ENCODE results near the gene OPCML.

The OPCML gene

GRCh38 chr11:132658004-132658403 lies 874.3 kb downstream of the OPCML start:
- no peak for TF ChIP-seq CTCF (IDR thresholded peaks at IDR 0.05; ENCODE audit: low read depth, low read length, missing control alignments)
- H3K36me3 ChIP-seq (replicated peaks): no peaks in the 10 kb centered on the region
- no peaks in the 10 kb centered on the region for H3K27me3 ChIP-seq (replicated peaks)
- no peak for DNase-seq
- H3K4me3 ChIP-seq (ENCODE audit: low read depth, low read length): no peak overlapping the region
- no peak overlapping the region for H3K27ac ChIP-seq
- in situ Hi-C loops (cut with HindIII; ENCODE audit: low pct_ligation_motif_present, low sequenced_read_pairs): no loop called here

- no peaks in the 10 kb centered on the region for H3K36me3 ChIP-seq (replicated peaks)
- H3K27me3 ChIP-seq (replicated peaks): no peaks in the 10 kb centered on the region
- in situ Hi-C loops (cut with HindIII; ENCODE audit: low pct_ligation_motif_present, low sequenced_read_pairs): no loop called here
- DNase-seq: no peak
- no peak for TF ChIP-seq CTCF (IDR thresholded peaks at IDR 0.05; ENCODE audit: low read depth, low read length, missing control alignments)
- H3K27ac ChIP-seq: no peak overlapping the region
- H3K4me3 ChIP-seq (ENCODE audit: low read depth, low read length): no peak overlapping the region
These were observed 877.0 kb downstream of the OPCML start for GRCh38 chr11:132655187-132655855.

GRCh38 chr11:132653237-132653636 lies 879.1 kb downstream of the OPCML start:
- no peaks in the 10 kb centered on the region for H3K27me3 ChIP-seq (replicated peaks)
- no peak for TF ChIP-seq CTCF (IDR thresholded peaks at IDR 0.05; ENCODE audit: low read depth, low read length, missing control alignments)
- no peak for DNase-seq
- H3K4me3 ChIP-seq (ENCODE audit: low read depth, low read length): no peak overlapping the region
- H3K27ac ChIP-seq: no peak overlapping the region
- in situ Hi-C loops (cut with HindIII; ENCODE audit: low pct_ligation_motif_present, low sequenced_read_pairs): no loop called here
- no peaks in the 10 kb centered on the region for H3K36me3 ChIP-seq (replicated peaks)

- in situ Hi-C loops (cut with HindIII; ENCODE audit: low pct_ligation_motif_present, low sequenced_read_pairs): no loop called here
- Histone ChIP-seq H3K27ac (no peak overlapping the region), H3K4me3 (ENCODE audit: low read depth, low read length) (no peak overlapping the region), H3K36me3 (replicated peaks) (no peaks in the 10 kb centered on the region), H3K27me3 (replicated peaks) (no peaks in the 10 kb centered on the region)
- no peak for TF ChIP-seq CTCF (IDR thresholded peaks at IDR 0.05; ENCODE audit: low read depth, low read length, missing control alignments)
- DNase-seq: no peak
These were observed 881.2 kb downstream of the OPCML start for GRCh38 chr11:132650969-132651720.

GRCh38 chr11:132649277-132649676 lies 883.0 kb downstream of the OPCML start:
- no peak for TF ChIP-seq CTCF (IDR thresholded peaks at IDR 0.05; ENCODE audit: low read depth, low read length, missing control alignments)
- Histone ChIP-seq H3K4me3 (ENCODE audit: low read depth, low read length) (no peak overlapping the region), H3K27me3 (replicated peaks) (no peaks in the 10 kb centered on the region), H3K36me3 (replicated peaks) (no peaks in the 10 kb centered on the region), H3K27ac (no peak overlapping the region)
- in situ Hi-C loops (cut with HindIII; ENCODE audit: low pct_ligation_motif_present, low sequenced_read_pairs): no loop called here
- DNase-seq: no peak
